HG03469 (cell line): ENCODE measurements around the gene PROZ.
"Not testable (repeated sequence)": the region's sequence is repeated elsewhere in the genome, so short reads cannot be mapped to it uniquely, and the experiment has no call there.

Source experiments
- ATAC-seq: cut with Tn5 transposase; IDR thresholded peaks from one replicate; pipeline ENCODE4 v1.9.1; 2021; ENCODE audit warnings: mild to moderate bottlenecking, moderate library complexity, moderate number of reproducible peaks; ENCODE audit not compliant: unreplicated experiment

The PROZ gene, protein sequence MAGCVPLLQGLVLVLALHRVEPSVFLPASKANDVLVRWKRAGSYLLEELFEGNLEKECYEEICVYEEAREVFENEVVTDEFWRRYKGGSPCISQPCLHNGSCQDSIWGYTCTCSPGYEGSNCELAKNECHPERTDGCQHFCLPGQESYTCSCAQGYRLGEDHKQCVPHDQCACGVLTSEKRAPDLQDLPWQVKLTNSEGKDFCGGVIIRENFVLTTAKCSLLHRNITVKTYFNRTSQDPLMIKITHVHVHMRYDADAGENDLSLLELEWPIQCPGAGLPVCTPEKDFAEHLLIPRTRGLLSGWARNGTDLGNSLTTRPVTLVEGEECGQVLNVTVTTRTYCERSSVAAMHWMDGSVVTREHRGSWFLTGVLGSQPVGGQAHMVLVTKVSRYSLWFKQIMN

DNA sequence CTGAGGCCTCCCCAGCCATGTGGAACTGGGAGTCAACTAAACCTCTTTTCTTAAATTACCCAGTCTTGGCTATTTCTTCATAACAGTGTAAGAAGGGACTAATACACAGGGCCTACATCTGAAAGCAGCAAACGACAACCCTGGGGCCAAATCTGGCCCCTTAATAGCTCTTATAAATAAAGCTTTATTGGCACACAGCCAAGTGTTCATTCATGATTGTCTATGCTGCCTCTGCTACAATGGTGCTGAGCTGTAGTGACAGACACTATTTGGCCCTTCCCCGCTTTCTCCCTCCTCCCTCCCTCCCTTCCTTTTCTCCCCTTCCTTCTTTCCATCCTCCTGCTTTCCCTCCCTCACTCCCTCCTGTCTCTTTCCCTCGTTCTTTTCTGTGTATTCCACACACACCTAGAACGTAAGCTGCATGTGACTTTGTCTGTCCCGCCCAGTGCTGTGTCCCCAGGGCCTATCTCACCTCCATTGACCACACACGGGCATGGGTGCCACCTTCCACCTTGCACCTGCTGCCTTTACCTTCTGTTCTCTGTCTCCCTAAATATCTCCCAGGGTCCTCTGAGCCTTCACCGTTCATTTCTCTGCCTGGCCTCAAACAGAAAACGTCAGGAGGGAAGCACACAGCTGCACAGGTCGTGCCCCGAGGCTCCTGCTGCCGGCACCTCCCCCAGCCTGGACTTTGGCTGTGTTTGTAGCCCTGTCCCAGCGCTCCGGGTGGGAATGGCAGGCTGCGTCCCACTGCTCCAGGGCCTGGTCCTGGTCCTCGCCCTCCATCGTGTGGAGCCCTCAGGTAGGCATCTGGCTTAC, at the start of gene PROZ:
PROZ (plus strand) TSS at position 720 of the 819 bp plus-strand sequence; CDS start at position 733, 13 bp downstream.
- ATAC-seq = no peak

DNA sequence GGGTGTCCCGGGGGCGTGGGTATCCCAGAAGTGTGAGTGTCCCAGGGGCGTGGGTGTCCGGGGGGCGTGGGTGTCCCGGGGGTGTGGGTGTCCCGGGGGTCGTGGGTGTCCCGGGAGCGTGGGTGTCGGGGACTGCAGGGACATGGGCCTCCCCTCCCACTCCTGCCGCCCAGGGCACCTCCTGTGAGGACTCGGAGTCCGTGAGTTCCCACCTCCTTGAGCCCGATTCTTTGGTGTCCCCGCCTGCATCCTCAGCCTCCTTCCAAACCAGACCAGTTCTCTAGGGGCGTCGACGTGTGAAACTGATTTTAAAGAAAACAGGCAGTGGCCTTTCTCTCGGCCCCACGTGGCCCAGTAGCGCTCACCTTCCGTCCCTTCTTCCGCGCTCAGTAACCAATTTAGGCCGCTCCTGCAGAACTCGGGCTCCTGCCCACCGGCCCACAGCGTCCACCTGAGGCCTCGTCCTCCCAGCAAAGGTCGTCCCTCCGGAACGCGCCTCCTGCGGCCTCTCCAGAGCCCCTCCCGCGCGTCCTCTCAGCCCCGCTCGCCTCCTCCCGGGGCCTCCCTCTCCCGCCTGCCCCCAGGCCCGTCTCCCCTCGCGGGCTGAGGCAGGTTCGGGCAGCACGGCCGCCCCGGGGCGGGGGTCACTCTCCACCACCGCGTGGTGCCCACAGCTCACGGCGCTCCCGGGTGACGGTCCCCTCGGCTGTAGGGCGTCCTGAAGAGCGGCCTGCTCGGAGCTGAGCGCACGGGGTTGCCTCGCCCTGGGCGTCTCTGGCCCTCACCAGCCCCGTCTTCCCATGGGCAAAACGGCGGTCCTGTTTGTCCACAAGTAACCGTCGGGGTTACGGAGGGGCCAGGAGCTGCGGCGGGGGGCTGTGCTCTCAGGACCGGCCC, 49.0 kb upstream of the PROZ start:
- ATAC-seq = no peak

DNA sequence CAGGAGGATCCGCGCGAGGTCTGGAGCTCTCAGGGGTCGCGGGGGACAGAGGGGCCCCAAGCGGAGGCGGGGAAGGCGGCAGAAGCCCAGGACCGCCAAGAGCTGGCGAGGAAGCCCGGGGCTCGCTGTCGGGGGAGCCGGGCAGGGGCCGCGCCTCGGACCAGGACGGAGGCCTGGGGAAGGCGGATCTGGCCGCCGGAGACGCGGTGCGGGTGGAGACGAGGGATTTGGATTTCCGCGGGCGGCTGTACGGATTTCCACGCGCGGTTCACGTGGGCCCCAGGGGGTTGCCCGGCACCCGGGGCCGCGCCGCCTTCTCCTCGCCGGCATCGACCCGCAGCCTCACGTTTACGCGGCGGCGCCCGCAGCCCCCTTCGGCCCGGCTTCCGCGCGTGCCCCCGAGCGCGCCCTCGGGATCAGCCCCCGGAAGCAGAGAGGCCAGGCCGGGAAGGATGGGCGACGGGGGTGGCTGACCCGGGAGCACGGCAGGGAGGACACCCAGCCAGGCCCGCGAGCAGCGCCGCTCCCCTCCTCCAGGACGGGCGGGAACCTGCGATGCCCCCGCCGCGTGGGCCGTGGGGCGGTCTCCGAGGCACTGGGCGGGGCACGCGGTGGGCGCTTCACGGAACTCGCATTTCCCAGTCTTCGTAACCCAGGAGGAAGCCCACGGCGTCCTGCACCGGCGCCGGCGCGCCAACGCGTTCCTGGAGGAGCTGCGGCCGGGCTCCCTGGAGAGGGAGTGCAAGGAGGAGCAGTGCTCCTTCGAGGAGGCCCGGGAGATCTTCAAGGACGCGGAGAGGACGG, 48.2 kb upstream of the PROZ start:
- ATAC-seq = no peak

DNA sequence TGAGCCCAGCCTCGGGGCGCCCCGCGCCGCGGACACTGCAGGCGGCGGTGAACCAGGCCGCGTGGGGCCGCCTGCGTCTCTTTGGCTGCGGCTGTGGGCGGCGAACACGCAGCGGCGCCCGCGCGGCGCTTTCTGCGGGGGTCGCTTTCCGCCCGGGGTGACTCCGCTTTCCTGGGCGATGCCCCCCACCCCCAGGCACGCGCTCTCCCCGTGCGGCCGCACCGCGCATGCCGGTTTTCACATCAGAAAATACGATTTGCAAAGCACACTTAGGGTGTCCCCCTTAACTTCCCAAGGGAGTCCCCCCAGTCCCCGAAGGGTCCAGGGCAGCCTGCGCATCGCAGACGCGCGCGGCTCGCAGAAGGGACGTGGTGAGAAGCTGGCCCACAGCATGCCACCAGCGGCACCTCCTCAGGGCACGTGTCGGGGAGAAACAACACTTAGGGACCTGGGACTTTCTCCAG, 47.6 kb upstream of the PROZ start:
- ATAC-seq = no peak

DNA sequence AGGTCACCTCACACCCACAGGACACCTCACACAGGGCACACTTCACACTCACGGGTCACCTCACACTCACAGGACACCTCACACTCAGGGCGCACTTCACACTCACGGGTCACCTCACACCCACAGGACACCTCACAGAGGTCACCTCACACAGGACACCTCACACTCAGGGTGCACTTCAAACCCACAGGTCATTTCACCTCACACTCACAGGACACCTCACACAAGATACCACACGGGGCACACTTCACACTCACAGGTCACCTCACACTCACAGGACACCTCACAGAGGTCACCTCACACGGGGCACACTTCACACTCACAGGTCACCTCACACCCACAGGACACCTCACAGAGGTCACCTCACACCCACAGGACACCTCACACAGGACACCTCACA, 46.6 kb upstream of the PROZ start:
- not testable (repeated sequence) for ATAC-seq

DNA sequence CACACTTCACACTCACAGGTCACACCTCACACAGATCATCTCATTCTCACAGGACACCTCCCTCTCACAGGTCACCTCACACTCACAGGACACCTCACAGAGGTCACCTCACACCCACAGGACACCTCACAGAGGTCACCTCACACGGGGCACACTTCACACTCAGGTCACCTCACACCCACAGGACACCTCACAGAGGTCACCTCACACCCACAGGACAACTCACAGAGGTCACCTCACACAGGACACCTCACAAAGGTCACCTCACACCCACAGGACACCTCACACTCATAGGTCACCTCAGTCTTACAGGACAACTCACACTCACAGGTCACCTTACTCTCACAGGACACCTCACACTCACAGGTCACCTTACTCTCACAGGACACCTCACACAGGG, 46.0 kb upstream of the PROZ start:
- ATAC-seq = not testable (repeated sequence)

DNA sequence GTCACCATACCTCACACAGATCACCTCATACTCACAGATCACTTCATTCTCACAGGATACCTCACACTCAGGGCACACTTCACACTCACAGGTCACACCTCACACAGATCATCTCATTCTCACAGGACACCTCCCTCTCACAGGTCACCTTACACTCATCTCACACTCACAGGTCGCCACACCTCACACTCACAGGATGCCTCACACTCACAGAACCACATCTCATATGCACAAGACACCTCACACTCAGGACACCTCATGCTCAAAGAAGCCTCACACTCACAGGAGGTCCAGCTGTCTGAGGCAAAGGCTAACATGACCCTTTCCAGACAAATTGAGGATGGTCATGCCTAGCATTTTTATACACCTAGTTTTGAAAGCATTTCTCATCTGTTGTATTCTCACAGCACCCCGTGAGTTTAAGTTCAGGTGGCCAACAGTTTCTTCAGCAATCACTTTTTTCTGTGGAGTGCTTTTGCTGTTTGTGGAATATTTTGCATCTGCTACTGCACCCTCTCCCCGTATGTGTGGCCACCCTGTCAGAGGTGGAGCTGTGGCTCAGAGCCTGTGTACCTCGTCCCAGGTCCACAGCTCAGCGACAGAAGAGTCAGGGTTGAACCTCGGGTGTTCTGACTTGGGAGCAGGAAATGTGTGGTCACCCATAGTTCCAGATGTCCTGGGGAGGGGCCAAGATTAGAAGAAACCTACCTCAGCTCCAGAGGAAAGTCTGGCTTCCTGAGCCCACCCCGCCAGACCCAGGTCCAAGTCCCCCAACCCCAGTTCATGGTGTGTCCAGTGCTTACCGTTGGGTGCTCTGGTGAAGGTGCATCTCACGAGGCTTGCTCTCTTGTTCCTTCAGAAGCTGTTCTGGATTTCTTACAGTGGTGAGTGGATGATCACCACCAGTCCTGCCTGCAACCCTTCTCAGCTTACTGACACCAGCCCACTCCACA, 45.3 kb upstream of the PROZ start:
- no peak for ATAC-seq

DNA sequence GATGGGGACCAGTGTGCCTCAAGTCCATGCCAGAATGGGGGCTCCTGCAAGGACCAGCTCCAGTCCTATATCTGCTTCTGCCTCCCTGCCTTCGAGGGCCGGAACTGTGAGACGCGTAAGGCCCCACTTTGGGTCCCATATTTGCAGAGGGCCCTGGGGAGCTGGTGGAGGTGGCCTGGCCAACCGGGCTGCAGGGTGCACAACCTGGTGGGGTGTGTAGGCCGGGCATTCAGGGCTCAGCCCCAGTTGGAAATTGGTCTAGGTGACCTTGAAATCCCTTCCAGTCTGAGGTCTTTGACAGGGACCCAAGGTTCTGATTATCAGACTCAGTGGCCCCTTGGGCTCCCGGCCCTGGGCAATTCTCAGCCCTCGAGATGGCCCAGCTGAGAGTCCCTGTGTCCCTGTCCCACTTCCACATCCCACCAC, 44.6 kb upstream of the PROZ start:
- ATAC-seq = no peak

GRCh38 chr13:113114511-113115362, 43.7 kb upstream of the PROZ start:
- no peak for ATAC-seq

- no peak for ATAC-seq
Observed at GRCh38 chr13:113115363-113116205, 42.9 kb upstream of the PROZ start.

DNA sequence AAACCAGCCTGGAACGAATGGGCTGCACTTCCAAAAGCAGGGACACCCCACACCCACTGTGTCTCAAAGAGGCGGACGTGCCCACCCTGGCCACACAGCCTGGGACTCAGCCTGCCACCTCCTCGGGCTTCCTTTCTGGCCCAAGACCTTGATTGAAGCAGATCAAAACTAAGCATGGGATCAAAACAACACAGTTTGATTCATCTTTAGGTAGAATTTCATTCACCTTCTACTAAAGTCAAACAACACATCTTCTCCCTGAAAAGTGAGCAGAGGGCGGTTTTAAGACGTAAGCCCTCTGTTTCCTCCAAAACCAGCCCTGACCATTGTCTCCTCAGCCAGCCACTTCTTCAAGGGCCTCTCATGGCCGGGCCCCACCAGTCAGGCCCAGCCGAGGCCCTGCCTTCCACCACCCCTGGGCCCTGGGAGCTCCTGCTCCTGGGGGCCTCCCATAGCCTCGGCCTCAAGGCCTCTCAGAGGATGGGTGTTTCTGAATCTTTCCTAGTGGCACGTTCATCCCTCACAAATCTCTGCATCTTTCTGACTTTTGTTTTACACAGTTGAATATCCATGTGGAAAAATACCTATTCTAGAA, 42.1 kb upstream of the PROZ start:
- no peak for ATAC-seq

DNA sequence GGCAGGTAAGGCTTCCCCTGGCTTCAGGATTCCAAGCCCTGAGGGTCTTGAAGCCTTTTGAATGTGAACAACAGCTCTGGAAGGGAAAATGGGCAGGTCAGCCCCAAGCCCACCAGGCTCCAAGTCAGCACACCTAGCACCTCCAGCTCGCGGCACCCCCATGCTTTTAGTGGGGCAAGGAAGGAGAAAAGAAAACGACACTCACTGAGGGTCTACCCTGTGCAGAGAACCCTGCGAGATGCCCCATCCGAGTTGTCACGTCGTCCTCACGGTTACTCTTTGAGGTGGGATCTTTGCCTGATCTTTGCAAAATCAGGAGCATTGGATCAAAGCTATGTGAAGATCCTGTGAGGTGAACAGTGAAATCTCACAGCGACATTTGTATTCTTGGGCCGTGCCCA, 41.6 kb upstream of the PROZ start:
- no peak for ATAC-seq

- ATAC-seq = no peak
Observed at GRCh38 chr13:113117335-113117872, 41.0 kb upstream of the PROZ start.

- no peak for ATAC-seq
Observed at GRCh38 chr13:113117911-113118260, 40.6 kb upstream of the PROZ start.

- no peak for ATAC-seq
Observed at GRCh38 chr13:113118261-113119021, 40.0 kb upstream of the PROZ start.
